Endometrial microvascular endothelial cells (primary cell): Measurements from ENCODE around the gene SYN1. TPM values are rescaled to one million over a fixed set of nuclear protein-coding genes. Genes with fewer than 3 reads are reported as not detected.

Experiments used
- in situ Hi-C: cut with HindIII; loops from 2 replicates; pipeline ENCODE4 v1.10.0; 2017; ENCODE audit warnings: low sequenced_read_pairs, low pct_unique_long_range_greater_than_20kb; ENCODE audit errors: inconsistent ontology term
- total RNA-seq: library from RNA; depleted of rRNA; stranded (reverse); fragments of >200 nt; gene quantifications from one replicate; pipeline ENCODE4 v1.2.3, GENCODE V29; 2015; ENCODE audit errors: inconsistent ontology term

Gene SYN1
- total RNA-seq, 1 donor from 2014 or later = not detected

- in situ Hi-C loops = no loop called here
These were observed 18.0 kb upstream of the SYN1 start for GRCh38 chrX:47637546-47638195.

- in situ Hi-C loops = no loop called here
These were observed 15.4 kb upstream of the SYN1 start for GRCh38 chrX:47634871-47635575.

GRCh38 chrX:47633689-47634590 lies 14.3 kb upstream of the SYN1 start:
- in situ Hi-C loops = no loop called here

- in situ Hi-C loops = no loop called here
These were observed 13.0 kb upstream of the SYN1 start for GRCh38 chrX:47632666-47633065.

- in situ Hi-C loops = no loop called here
These were observed 12.0 kb upstream of the SYN1 start for GRCh38 chrX:47631676-47632075.

GRCh38 chrX:47629419-47630200 lies 10.0 kb upstream of the SYN1 start, which contains the start of gene CFP:
Gene CFP (minus strand): TSS chrX:47629930. CDS start chrX:47629844, 86 bp downstream.
- in situ Hi-C loops = no loop called here

- in situ Hi-C loops = no loop called here
These were observed 9.3 kb upstream of the SYN1 start for GRCh38 chrX:47628982-47629381.

- in situ Hi-C loops = no loop called here
These were observed 5.7 kb upstream of the SYN1 start for GRCh38 chrX:47625365-47625764.

GRCh38 chrX:47623540-47624027 lies 3.9 kb upstream of the SYN1 start:
- in situ Hi-C loops = no loop called here

GRCh38 chrX:47621851-47622250 lies 2.2 kb upstream of the SYN1 start:
- in situ Hi-C loops = no loop called here

- in situ Hi-C loops = no loop called here
These were observed 637 bp upstream of the SYN1 start for GRCh38 chrX:47620303-47620685.

- in situ Hi-C loops = no loop called here
These were observed 653 bp downstream of the SYN1 start for GRCh38 chrX:47618923-47619485.

- in situ Hi-C loops = no loop called here
These were observed 5.0 kb downstream of the SYN1 start for GRCh38 chrX:47614618-47615017.

GRCh38 chrX:47613082-47613481 lies 6.6 kb downstream of the SYN1 start:
- in situ Hi-C loops = no loop called here

GRCh38 chrX:47612418-47612817 lies 7.2 kb downstream of the SYN1 start:
- in situ Hi-C loops = no loop called here

- in situ Hi-C loops = no loop called here
These were observed 7.7 kb downstream of the SYN1 start for GRCh38 chrX:47611926-47612325.

GRCh38 chrX:47611489-47611888 lies 8.2 kb downstream of the SYN1 start:
- in situ Hi-C loops = no loop called here

GRCh38 chrX:47610511-47610910 lies 9.1 kb downstream of the SYN1 start:
- in situ Hi-C loops = no loop called here
